HTERT RPE-1 (cell line): ENCODE measurements around the gene AKT2.

Experiments used
- in situ Hi-C: fragments of 300-500 bp; cut with MboI; formaldehyde crosslinking; loops from 4 replicates; pipeline ENCODE4 v1.14.3; 2020; ENCODE audit warnings: low sequenced_read_pairs

AKT2 gene

DNA sequence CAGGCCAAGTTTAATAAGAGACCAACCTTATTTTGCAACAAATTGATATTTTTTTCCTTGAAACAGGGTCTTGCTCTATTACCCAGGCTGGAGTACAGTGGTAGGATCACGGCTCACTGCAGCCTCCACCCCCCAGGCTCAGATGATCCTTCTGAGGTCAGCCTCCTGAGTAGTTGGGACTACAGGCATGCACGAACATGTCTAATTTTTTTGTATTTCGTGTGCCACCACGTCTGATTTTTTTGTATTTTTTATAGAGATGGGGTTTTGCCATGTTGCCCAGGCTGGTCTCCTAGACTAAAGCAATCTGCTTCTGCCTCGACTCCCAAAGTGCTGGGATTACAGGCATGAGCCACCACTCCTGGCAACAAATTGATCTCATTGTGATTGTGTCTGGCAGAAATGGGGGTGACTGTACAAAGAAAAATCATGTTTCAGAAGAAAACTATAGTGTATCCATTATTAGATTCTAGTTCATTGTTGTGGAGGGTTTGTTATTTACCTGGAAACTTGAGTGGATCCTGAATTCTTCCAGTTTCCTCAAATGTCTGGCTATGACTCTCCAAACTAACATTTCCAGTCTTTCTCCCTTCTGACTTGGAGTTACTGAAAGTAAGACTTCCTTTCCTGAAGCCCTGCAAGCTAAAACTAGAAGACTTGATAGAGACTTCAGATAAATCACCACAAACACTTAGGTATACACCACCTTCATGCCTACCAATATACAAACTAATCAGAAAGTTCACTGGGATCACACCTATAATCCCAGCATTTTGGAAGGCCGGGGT lies 17.3 kb upstream of the AKT2 start:
- in situ Hi-C loops: no loop called here

DNA sequence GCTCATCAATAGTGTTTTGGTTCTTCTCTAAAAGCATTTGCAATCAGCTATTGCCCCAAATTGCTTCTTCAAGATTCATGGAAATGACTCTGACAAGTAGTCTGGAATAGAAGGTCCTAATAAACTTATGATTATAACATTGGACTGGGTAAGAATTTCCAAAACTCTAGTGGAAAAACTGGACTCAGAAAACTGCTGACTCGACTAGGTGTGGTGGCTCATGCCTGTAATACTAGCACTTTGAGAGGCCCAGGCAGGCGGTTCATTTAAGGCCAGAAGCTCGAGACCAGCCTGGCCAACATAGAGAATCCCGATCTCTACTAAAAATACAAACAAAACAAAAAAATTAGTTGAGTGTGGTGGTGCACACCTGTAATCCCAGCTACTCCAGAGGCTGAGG lies 15.5 kb upstream of the AKT2 start:
- in situ Hi-C loops: no loop called here

GRCh38 chr19:40298026-40298425 lies 12.9 kb upstream of the AKT2 start:
- in situ Hi-C loops: no loop called here

DNA sequence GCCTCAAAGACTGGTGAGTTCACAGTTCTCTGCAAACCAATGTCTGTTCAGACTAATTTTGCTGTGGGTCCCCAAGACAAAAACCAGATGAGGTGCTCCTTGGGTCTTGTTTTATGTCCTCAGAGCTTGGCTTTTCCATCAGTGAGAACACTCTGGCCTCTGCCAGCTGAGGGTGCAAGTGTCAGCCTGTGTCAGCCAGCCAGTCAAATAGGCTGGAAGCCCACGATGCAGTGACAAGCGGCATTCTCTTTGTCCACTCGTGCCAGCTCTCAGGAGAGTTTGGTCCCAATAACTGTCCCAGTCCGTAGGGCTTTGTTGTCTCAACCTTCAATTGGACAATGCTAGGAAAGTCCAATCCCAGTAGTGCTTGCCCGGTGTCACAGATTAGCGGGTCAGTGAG lies 9.4 kb upstream of the AKT2 start:
- in situ Hi-C loops: no loop called here

GRCh38 chr19:40286971-40287421 lies 1.9 kb upstream of the AKT2 start:
- in situ Hi-C loops: no loop called here

- in situ Hi-C loops: no loop called here
Observed at GRCh38 chr19:40286235-40286970, 1.3 kb upstream of the AKT2 start.

- in situ Hi-C loops: no loop called here
Observed at GRCh38 chr19:40285353-40286234, 449 bp upstream of the AKT2 start.

DNA sequence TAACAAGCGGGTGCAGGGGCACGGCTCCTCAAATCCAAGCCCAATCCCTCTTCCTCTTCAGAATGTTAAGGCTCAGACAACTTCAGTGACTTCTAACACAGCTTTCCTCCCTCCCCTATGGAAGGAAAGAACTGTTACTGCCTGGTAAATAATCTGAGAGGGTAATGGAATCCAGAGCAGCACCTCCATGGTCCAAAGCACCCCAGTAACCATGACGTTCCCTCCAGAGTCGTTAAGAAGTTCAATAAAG lies 969 bp downstream of the AKT2 start:
- in situ Hi-C loops: no loop called here

DNA sequence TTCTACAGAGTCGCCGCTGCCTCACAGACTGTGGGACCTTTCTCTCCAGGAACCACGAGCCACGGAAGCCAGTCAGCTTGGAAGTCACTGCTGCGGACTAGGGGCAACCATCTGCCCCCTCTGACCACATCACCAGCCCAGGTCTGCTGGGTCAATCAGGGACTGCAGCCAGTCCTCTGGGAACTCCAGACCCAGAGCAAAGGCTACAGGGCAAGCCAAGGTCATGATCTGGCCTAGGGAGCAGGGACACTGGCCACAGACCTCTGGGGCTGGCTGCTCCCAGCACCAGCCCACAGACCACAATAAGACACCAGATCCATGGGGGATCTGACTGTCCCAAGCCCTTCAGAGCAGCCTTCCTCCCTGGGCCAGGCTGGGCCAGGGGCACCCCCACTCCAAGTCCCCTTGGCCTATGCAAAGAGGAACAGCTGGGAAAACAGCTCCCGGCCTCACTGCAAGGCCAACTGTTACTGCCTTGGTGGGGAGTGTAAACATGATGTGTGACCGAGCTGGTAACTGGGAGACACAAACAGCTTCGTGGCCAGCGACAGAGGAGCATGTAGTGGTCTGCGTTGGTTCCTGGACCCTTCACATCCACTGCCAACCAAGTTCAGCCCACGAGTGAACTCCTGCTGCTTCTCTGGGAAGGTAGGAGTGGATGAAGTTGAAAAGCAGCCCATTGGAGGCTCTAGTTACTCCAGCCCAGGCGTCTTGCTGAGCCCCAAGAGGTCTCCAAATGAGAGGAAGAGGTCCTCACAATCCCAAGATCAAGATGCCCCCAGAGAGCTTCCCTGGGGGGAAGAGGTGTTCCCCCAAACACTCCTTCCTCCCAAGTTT lies 1.5 kb downstream of the AKT2 start:
- in situ Hi-C loops: no loop called here

DNA sequence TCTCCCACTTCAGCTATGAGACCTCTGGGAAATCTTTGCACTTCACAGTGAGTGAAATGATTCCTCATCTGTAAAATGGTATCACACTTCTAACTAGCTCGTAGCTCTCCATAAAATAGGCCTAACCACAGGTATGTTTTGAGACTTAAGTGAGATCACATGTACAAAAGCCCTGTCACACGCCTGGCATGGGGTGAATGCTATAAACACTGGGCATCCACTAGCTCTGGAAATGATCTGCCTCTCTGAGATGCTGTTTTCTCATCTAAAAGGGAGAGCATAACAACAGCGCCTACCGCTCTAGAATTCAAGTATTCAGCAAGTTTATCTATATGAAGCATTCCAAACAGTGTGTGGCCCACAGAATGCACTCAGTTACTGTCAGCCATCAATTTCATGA lies 2.2 kb downstream of the AKT2 start:
- in situ Hi-C loops: no loop called here

DNA sequence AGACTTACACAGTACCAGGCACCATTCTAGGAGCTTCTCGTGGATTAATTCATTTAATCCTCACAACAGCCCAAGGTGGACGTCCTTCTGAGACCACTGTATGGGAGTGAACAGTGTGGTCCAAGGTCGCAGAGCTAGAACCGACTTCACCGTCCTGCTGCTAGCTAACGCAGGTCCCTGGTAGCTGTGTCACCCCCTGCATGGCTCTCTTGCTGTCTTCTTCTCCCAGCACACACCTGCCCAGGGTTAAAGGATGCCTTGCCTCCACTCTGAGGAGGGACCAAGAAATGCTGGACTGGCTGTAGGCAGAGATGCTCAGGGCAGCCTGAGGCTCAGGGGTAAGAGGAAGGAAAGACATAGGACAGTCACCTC lies 3.0 kb downstream of the AKT2 start:
- in situ Hi-C loops: no loop called here

DNA sequence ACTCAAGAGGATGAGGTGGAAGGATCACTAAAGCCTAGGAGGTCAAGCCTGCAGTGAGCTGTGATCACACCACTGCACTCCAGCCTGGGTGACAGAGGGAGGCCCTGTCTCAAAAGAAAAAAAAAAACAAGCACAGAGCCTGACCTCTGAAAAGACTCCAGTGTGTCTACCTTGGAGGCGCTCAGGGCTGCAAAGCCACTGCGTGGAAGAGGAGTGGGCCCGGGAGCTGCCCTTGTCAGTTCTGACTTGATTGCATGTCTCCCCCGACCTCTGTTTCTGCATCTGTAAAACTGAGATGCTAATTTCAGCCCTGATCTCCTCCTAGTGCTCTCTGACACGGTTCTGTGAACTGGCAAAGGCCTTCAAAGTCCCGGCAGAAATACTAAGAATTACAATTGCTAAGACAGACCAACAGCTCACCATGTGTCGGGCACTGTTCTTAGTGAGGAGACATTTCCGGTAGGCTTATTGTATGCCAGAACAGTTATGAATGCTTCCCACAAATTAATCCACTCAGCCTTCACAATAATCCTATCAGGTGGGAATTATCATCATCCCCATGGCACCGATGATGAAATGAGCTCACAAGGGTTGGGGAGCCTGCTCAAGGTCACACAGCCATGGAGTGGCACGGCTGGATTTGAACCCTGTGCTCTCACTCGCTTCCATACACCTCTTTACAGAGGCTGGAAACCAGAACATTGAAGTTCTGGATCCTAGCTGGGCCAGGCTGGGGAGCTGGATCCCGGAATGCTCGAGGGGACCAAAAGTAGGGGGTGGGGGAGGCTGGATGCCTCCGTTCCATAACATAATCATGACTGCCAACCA lies 3.5 kb downstream of the AKT2 start:
- in situ Hi-C loops: no loop called here

GRCh38 chr19:40280608-40281221 lies 4.4 kb downstream of the AKT2 start:
- in situ Hi-C loops: no loop called here

- in situ Hi-C loops: no loop called here
Observed at GRCh38 chr19:40279761-40280607, 5.2 kb downstream of the AKT2 start.

DNA sequence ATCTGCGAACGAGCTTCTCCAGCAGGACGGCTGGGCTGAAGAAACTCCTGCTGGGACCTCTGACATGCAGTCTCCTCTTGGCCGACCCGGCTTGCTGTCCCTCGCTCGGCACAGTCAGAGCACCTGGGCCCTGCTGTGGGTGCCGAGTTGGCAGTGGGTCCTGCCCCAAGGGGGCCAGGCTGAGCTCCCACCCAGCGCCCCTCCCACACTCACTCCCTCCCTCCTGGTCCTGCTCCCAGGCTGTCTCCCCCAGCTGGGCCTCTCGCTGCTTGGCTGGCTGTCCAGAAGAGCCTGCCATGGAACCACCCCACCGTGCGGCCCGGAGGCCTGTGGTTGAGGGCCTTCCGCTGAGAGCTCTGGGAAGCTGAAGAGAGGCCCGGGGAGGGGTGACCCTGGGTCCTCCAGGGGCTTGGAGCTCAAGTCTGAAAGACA lies 6.0 kb downstream of the AKT2 start:
- in situ Hi-C loops: no loop called here

DNA sequence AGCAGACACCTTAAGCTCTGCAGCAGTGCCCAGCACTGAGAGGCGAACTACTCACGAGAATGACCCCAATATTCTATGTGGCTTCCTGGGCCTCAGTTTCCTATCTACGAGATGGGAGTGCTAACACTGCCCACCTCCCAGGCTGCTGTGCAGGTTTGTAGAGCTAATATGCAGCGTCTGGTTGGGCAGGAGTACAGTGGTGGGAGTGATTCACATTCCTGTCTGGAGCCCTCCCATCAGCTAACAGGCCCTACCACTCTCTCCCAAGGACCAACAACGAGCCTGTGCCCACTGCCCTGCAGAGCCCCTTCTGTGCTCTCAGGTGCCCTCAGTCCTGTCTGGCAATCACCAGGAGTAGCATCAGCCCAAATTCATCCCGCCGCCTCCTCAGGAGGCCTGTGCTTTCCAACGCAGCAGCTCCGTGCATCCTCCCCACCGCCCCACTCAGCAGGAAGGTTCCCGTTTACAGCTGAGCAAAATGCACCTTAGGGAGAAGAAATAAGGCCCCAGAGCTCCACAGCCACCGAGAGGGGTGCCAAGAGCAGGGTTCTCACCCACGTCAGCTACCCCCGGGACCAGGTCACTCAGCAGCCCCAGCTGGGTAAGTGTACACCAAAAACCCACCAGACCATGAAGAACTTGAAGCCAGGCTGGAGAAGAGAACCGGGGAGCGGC lies 6.6 kb downstream of the AKT2 start:
- in situ Hi-C loops: no loop called here

GRCh38 chr19:40277356-40278059 lies 7.6 kb downstream of the AKT2 start:
- in situ Hi-C loops: no loop called here
